ENCODE data around the gene CYP4A22. TPM values are rescaled to one million over a fixed set of nuclear protein-coding genes. Genes with fewer than 3 reads are reported as not detected.
"Not testable (repeated sequence)": the region's sequence is repeated elsewhere in the genome, so short reads cannot be mapped to it uniquely, and the experiment has no call there.

Gene CYP4A22
- total and polyA plus RNA-seq, 12 donors, result not detected

DNA sequence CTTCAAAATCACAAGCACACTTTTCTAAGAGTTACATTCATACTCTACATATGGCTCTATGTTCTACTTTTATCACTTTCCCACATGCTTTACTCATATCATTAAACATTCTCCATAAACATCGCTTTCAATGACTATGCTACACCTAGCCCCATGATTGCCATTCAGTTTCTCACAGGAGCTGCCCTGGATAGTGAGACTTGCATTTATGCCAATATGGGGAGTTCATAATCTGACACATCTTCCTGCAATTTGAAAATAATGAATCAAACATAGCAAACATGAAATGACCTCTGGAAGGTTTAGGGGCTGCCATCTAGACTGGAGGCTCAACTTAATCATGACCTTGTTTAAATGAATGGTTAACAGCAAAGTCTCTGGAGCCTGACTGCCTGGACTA, 9.0 kb upstream of the CYP4A22 start:
- Histone ChIP-seq H3K9me3 (replicated peaks in 1 of 3) (no peaks in the 10 kb centered on the region), H3K4me3 (no peak overlapping the region), H3K27ac (no peak overlapping the region), H3K27me3 (no peaks in the 10 kb centered on the region), H3K4me1 (replicated peaks in 1 of 2) (no peaks in the 10 kb centered on the region), H3K36me3 (replicated peaks in 1 of 2) (no peaks in the 10 kb centered on the region)
- no peak for DNase-seq
- TF ChIP-seq, protein P1, sequence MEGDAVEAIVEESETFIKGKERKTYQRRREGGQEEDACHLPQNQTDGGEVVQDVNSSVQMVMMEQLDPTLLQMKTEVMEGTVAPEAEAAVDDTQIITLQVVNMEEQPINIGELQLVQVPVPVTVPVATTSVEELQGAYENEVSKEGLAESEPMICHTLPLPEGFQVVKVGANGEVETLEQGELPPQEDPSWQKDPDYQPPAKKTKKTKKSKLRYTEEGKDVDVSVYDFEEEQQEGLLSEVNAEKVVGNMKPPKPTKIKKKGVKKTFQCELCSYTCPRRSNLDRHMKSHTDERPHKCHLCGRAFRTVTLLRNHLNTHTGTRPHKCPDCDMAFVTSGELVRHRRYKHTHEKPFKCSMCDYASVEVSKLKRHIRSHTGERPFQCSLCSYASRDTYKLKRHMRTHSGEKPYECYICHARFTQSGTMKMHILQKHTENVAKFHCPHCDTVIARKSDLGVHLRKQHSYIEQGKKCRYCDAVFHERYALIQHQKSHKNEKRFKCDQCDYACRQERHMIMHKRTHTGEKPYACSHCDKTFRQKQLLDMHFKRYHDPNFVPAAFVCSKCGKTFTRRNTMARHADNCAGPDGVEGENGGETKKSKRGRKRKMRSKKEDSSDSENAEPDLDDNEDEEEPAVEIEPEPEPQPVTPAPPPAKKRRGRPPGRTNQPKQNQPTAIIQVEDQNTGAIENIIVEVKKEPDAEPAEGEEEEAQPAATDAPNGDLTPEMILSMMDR (IDR thresholded peaks at IDR 0.05), result no peak
- no peak for TF ChIP-seq POLR2A (IDR thresholded peaks at IDR 0.05)
- intact Hi-C loops (cut with DNase I), result no loop called here
- WGBS, 4 donors, result 85 to 96% (median 88%) methylated on average over 1 of the region's 1 CpG

DNA sequence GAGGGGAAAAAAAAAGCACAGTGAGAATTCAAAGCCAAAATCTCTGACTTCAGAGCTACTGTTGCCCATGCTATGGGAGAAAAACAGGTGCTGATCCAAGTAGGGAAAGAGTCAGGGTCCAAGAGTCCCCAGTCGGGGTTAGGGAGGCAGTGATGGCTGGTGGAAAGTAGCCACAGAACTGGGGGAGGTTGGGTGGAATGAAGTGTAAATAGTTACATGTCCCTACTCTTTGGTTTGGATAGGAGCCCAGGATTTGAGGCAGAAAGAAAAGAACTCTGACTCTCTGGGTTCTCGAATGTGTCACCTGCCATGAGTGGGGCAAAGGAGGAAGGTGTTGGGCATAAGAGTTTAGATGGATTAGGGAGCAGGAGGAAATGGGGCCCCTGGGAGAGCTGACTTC, 8.4 kb upstream of the CYP4A22 start:
- H3K9me3 ChIP-seq (replicated peaks in 1 of 3); H3K27me3 ChIP-seq; H3K27ac ChIP-seq; H3K4me3 ChIP-seq; H3K36me3 ChIP-seq (replicated peaks in 1 of 2); H3K4me1 ChIP-seq (replicated peaks in 1 of 2); DNase-seq; intact Hi-C loops (cut with DNase I): not testable (repeated sequence)
- 60 to 72% (median 65%) methylated on average over 2 of the region's 2 CpGs for WGBS, 4 donors

DNA sequence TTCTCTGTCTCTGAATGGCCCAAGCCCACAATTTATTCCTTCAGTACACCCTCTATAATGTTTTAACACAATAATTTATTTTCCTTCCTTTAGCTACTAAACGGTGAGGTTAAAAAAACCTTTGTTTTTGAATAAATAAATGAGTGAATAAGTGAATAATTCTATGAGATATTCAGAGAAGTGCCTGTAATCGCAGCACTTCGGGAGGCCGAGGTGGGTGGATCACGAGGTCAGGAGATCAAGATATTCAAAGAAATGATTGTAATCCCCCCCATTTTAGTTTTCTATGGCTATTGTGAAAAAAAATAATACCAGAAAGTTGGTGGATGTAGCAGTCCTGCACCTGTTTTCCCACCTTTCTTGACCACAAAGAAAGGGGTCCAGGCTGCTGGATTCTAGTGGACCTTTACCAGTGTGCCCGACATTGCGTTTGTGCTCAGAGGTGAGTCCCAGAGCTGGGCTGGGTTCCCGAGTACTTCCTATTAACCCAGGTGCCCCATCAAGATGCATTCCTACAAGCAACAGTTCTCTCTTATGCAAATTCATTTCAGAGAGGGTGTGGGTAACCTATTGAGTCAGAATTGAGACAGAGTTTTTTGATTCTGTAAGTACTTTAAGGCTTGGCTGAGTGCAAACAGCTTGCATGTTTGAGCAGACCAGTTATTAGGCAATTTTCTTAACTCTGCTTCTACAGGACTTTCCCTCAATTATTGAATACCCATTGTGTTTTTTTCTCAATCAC, 7.6 kb upstream of the CYP4A22 start:
- intact Hi-C loops (cut with DNase I), result not testable (repeated sequence)

DNA sequence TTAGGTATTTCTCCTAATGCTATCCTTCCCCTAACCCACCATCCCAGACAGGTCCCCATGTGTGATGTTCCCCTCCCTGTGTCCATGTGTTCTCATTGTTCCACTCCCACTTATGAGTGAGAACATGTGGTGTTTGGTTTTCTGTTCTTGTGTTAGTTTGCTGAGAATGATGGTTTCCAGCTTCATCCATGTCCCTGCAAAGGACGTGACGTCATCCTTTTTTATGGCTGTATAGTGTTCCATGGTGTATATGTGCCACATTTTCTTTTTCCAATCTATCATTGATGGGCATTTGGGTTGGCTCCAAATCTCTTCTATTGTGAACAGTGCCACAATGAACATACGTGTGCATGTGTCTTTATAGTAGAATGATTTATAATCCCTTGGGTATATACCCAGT, 4.6 kb upstream of the CYP4A22 start:
- H3K4me1 ChIP-seq (replicated peaks in 1 of 2); DNase-seq; H3K27ac ChIP-seq; intact Hi-C loops (cut with DNase I); H3K36me3 ChIP-seq (replicated peaks in 1 of 2); H3K4me3 ChIP-seq; H3K9me3 ChIP-seq (replicated peaks in 1 of 3); H3K27me3 ChIP-seq: not testable (repeated sequence)
- 78 to 84% (median 80%) methylated on average over 3 of the region's 3 CpGs for WGBS, 4 donors

More for the DNA sequence above, 7.6 kb upstream of the CYP4A22 start:
- H3K9me3 ChIP-seq (replicated peaks in 1 of 3); H3K27me3 ChIP-seq; H3K36me3 ChIP-seq (replicated peaks in 1 of 2); H3K27ac ChIP-seq; DNase-seq; H3K4me3 ChIP-seq; H3K4me1 ChIP-seq (replicated peaks in 1 of 2): not testable (repeated sequence)
- WGBS, 4 donors, result 64 to 75% (median 72%) methylated on average over 8 of the region's 8 CpGs

DNA sequence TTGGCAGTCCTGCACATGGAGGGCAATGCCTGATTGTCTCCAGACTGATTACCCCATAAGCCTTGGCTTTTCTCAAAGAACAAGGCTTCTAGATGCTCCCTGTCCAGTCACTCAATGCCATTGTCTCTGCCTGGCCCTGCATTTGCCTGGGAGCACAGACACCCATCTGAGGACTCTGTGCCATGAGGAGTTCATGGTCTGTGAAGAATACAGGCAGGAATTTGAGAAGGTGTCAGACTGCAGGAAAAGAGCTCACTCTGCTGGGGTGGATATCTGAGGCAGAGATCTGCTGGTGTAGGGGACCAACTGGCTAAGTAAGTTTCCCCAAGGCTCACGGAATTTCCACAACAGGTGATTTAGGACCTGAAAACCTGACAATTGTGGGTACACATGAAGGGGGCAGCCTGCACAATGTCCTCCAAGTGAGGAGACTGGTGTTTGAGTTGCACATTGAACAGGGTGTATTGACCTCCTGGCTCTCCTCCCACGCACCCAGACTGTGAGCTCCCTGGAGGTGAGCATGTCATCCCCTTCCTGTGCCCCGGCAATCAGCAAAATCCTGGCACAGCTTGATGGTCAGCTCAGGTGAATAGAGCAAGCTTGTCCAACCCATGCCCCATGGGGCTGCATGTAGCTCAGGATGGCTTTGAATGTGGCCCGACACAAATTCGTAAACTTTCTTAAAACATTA, 829 bp downstream of the CYP4A22 start:
- TF ChIP-seq, protein P1 (IDR thresholded peaks at IDR 0.05), result no peak
- DNase-seq, result no peak
- Histone ChIP-seq H3K36me3 (replicated peaks in 1 of 2) (no peaks in the 10 kb centered on the region), H3K27ac (no peak overlapping the region), H3K4me3 (no peak overlapping the region), H3K9me3 (replicated peaks in 1 of 3) (no peaks in the 10 kb centered on the region), H3K4me1 (replicated peaks in 1 of 2) (no peaks in the 10 kb centered on the region), H3K27me3 (no peaks in the 10 kb centered on the region)
- 77 to 80% (median 78%) methylated on average over 2 to 5 of the region's 5 CpGs for WGBS, 4 donors
- intact Hi-C loops (cut with DNase I), result no loop called here

DNA sequence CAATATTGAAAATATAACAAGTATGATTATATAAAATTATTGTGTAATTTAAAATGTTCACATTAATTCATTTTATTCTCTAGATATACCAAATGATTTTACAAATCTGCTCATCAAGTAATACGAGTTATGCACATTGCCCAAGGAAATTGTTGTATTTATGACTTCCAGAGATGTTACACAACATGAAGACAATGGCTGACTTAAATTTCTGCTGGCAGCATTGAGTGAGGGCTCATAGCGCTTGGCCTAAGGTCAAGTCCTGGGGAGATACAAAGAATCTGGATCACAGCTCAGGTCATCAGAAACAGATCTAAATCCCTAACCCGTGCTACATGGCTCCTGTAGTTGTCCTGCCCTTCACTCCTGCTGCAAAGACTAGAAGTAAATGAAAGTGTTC, 3.1 kb downstream of the CYP4A22 start:
- H3K27me3 ChIP-seq; H3K36me3 ChIP-seq (replicated peaks in 1 of 2); H3K27ac ChIP-seq; H3K4me1 ChIP-seq (replicated peaks in 1 of 2); DNase-seq; H3K4me3 ChIP-seq; H3K9me3 ChIP-seq (replicated peaks in 1 of 3); intact Hi-C loops (cut with DNase I): not testable (repeated sequence)
- WGBS, 4 donors, result 66 to 76% (median 70%) methylated on average over 3 of the region's 3 CpGs

Measured in adrenal gland (tissue), 12 donors.